ENCODE measurements around the gene AKR7A3. TPM values are rescaled to one million over a fixed set of nuclear protein-coding genes. Genes with fewer than 3 reads are reported as not detected.
"Not testable (repeated sequence)": the region's sequence is repeated elsewhere in the genome, so short reads cannot be mapped to it uniquely, and the experiment has no call there.

The AKR7A3 gene
- total RNA-seq, 1 experiment from 2014 or later: 2.8 TPM

DNA sequence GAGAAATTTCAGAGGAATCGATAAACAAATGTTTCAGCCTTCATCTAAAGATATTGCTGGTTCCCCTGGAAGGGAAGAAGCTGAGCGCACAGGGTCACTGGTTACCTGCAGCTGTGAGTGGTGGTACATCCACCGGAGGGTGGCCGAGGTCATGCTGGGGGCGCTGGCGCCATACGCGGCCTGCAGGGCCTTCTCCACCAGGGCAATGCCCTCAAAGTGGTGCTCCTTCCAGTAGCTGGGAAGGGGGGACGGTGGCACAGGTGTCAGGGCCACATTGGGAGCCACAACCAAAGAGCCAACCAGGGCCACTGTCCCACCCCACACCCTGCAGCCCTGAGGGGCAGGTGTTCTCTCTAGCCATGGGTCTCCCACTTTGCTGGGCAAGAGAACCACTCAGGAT, 4.7 kb downstream of the AKR7A3 start:
- H3K9me3 Mint-ChIP-seq (ENCODE audit: unreplicated experiment): no peaks in the 10 kb centered on the region
- POLR2A ChIA-PET: no interaction called here
- H3K4me1 ChIP-seq: no peaks in the 10 kb centered on the region
- no peaks in the 10 kb centered on the region for H3K36me3 ChIP-seq (ENCODE audit: control insufficient read depth, insufficient read depth, low read length)
- BruUV-seq (replicated peaks): no TSS peak
- H3K36me3 Mint-ChIP-seq (ENCODE audit: insufficient read depth, unreplicated experiment): no peaks in the 10 kb centered on the region
- DNase-seq: no peak
- CTCF ChIA-PET: no interaction called here
- intact Hi-C loops (cut with micrococcal nuclease; ENCODE audit: unreplicated experiment): no loop called here
- TF ChIP-seq, protein P1, sequence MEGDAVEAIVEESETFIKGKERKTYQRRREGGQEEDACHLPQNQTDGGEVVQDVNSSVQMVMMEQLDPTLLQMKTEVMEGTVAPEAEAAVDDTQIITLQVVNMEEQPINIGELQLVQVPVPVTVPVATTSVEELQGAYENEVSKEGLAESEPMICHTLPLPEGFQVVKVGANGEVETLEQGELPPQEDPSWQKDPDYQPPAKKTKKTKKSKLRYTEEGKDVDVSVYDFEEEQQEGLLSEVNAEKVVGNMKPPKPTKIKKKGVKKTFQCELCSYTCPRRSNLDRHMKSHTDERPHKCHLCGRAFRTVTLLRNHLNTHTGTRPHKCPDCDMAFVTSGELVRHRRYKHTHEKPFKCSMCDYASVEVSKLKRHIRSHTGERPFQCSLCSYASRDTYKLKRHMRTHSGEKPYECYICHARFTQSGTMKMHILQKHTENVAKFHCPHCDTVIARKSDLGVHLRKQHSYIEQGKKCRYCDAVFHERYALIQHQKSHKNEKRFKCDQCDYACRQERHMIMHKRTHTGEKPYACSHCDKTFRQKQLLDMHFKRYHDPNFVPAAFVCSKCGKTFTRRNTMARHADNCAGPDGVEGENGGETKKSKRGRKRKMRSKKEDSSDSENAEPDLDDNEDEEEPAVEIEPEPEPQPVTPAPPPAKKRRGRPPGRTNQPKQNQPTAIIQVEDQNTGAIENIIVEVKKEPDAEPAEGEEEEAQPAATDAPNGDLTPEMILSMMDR (IDR thresholded peaks at IDR 0.05; ENCODE audit: insufficient read depth in 1 of 2, low read depth in 1 of 2, low read length in 1 of 2, severe bottlenecking in 1 of 2, unreplicated experiment in 1 of 2): no peak
- H3K4me3 ChIP-seq (ENCODE audit: low read depth, low read length): no peak overlapping the region
- H3K27ac Mint-ChIP-seq (ENCODE audit: unreplicated experiment): no peak overlapping the region
- no peaks in the 10 kb centered on the region for H3K27me3 Mint-ChIP-seq (ENCODE audit: insufficient read depth, unreplicated experiment)
- no peaks in the 10 kb centered on the region for H3K27me3 ChIP-seq (replicated peaks; ENCODE audit: control insufficient read depth, insufficient read depth, low read length)
- no peak overlapping the region for H3K4me3 Mint-ChIP-seq (ENCODE audit: unreplicated experiment)
- no peaks in the 10 kb centered on the region for H3K9me3 ChIP-seq
- H3K4me1 Mint-ChIP-seq (ENCODE audit: low read depth, unreplicated experiment): no peaks in the 10 kb centered on the region

DNA sequence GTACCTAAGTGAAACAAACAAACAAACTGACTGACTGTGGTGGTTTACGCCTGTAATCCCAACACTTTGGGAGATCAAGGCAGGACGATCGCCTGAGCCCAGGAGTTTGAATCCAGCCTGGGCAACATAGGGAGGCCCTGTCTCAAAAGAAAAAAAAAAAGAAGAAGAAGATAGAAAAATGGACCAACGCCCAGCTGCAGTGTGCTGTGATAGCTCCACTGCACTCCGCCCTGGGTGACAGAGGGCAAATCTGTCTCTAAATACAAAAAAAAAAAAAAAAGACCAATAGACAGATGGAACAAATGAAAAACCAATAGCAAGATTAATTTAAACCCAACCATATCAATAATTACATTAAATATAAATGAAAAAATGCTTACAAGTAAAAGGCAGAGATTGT, 13.9 kb downstream of the AKR7A3 start:
- Histone ChIP-seq H3K4me3 (ENCODE audit: low read depth, low read length) (no peak overlapping the region), H3K4me1 (no peaks in the 10 kb centered on the region), H3K27me3 (replicated peaks; ENCODE audit: control insufficient read depth, insufficient read depth, low read length) (no peaks in the 10 kb centered on the region), H3K9me3 (no peaks in the 10 kb centered on the region), H3K36me3 (ENCODE audit: control insufficient read depth, insufficient read depth, low read length) (no peaks in the 10 kb centered on the region)
- H3K4me3 Mint-ChIP-seq (ENCODE audit: unreplicated experiment): no peak overlapping the region
- intact Hi-C loops (cut with micrococcal nuclease; ENCODE audit: unreplicated experiment): no loop called here
- no peaks in the 10 kb centered on the region for H3K36me3 Mint-ChIP-seq (ENCODE audit: insufficient read depth, unreplicated experiment)
- H3K9me3 Mint-ChIP-seq (ENCODE audit: unreplicated experiment): no peaks in the 10 kb centered on the region
- no peak for DNase-seq
- H3K4me1 Mint-ChIP-seq (ENCODE audit: low read depth, unreplicated experiment): no peaks in the 10 kb centered on the region
- TF ChIP-seq, protein P1 (IDR thresholded peaks at IDR 0.05; ENCODE audit: insufficient read depth in 1 of 2, low read depth in 1 of 2, low read length in 1 of 2, severe bottlenecking in 1 of 2, unreplicated experiment in 1 of 2): no peak
- BruUV-seq (replicated peaks): no TSS peak
- ChIA-PET POLR2A (no interaction called here), CTCF (no interaction called here)
- no peaks in the 10 kb centered on the region for H3K27me3 Mint-ChIP-seq (ENCODE audit: insufficient read depth, unreplicated experiment)
- no peak overlapping the region for H3K27ac Mint-ChIP-seq (ENCODE audit: unreplicated experiment)

DNA sequence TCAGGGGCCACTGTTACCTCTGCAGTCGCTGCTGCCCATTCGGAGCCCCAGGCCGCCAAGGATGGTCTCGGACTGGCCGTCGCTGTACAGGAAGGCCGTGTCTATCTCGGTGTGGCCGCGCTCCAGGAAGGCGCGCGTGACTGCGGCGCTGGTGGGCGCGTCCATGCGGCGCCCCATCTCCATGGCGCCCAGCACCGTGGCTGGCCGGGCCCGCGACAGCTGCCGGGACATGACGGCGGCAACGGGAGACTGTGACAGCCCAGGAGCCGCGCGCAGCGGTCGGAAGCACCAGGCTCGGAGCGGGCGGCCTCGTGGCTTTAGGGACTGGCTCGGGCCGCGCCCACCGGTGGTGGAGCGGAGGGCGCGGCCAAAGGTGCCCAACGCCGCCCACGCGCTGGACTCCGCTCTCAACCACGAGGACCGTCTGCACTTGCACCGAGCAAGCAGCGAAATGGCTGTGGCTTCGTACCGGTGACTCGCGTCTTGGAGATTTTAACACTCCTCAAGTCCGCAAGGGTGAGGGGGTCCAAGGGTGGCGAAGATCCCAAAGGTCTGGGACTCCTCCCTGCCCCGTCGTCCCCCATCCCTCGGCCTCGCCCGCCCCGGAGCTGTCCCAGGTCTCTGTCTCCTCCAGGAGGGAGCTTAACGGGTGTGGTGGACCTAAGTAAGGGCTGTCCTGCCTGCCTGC, 14.6 kb downstream of the AKR7A3 start:
- H3K27ac Mint-ChIP-seq (ENCODE audit: unreplicated experiment); H3K4me1 ChIP-seq; H3K36me3 ChIP-seq (ENCODE audit: control insufficient read depth, insufficient read depth, low read length); H3K4me3 ChIP-seq (ENCODE audit: low read depth, low read length); H3K36me3 Mint-ChIP-seq (ENCODE audit: insufficient read depth, unreplicated experiment); POLR2A ChIA-PET; H3K9me3 Mint-ChIP-seq (ENCODE audit: unreplicated experiment); H3K4me3 Mint-ChIP-seq (ENCODE audit: unreplicated experiment); H3K4me1 Mint-ChIP-seq (ENCODE audit: low read depth, unreplicated experiment); H3K27me3 Mint-ChIP-seq (ENCODE audit: insufficient read depth, unreplicated experiment); DNase-seq; intact Hi-C loops (cut with micrococcal nuclease; ENCODE audit: unreplicated experiment); BruUV-seq (replicated peaks); H3K9me3 ChIP-seq; CTCF ChIA-PET; H3K27me3 ChIP-seq (replicated peaks; ENCODE audit: control insufficient read depth, insufficient read depth, low read length): not testable (repeated sequence)

All from Caco-2 (cell line).